ENCODE results near the gene PHACTR4.

The PHACTR4 gene

DNA sequence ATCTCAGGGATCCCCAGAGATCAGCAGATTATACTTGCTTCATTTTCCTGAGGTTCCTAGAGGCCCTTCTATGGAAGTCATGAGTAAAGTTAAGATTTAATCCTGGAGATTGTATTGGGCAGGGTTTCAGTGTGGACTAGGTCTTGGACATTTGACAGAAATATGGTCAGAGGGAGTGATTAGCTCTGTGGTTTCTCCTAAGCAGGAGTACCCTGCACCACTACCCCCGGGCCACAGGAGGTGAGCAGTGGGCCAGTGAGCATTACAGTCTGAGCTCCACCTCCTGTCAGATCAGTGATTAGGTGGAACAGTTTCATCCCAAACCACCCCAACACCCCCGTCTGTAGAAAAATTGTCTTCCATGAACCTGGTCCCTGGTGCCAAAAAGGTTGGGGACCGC is 43.2 kb downstream of the PHACTR4 start:
- H3K27me3 ChIP-seq (ENCODE audit: insufficient read depth, low read length): no peaks in the 10 kb centered on the region
- peaks cover 10% of the 10 kb centered on the region; the same call in 1 of the 2 replicates for H3K4me1 ChIP-seq (ENCODE audit: insufficient read depth, low read length)
- H3K27ac ChIP-seq (ENCODE audit: low read length): no peak overlapping the region
- H3K9ac ChIP-seq (ENCODE audit: low read depth, low read length): no peak overlapping the region
- peaks cover 8% of the 10 kb centered on the region for H3K36me3 ChIP-seq (ENCODE audit: insufficient read depth, low read depth, low read length)
- H3K9me3 ChIP-seq (ENCODE audit: insufficient read depth, low read depth, low read length): no peaks in the 10 kb centered on the region
- no peak overlapping the region for H3K4me3 ChIP-seq (ENCODE audit: low read length)

DNA sequence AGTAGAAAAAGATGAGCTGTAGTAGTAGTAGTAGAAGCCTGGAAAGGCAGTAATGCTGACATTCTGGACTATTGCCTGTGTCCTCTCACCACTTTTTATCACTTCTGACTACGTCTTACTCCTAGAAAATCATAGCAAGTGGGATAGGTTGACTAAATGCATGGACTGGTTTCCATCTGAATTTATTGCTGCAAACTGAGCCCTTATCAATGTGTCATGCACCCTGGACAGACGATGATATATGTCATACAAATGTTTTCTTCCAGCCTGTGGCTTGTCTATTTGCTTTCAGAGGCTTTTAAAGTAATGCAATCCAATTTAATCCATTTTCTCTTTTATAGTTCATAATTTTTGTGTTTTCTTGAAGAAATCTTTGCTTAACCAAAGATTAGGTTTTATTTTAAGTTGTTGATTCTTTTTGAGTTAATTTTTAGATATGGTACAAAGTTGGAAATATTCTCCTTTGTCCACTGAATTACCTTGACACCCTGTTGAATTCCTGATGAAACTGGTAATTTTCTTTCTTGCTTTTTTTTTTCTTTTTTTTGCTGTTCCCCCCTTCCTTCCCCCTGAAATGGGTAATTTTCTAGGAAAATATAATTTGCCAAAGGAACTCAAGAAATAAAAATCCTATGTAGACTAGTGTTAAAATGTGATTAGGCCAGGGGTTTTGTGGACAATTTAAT is 47.1 kb downstream of the PHACTR4 start:
- 0 out of 2 replicates have a peak, but pooled peaks cover 4% of the 10 kb centered on the region for H3K4me1 ChIP-seq (ENCODE audit: insufficient read depth, low read length)
- H3K4me3 ChIP-seq (ENCODE audit: low read length): no peak overlapping the region
- peaks cover 5% of the 10 kb centered on the region; the same call in 1 of the 2 replicates for H3K36me3 ChIP-seq (ENCODE audit: insufficient read depth, low read depth, low read length)
- H3K27me3 ChIP-seq (ENCODE audit: insufficient read depth, low read length): no peaks in the 10 kb centered on the region
- no peak overlapping the region for H3K9ac ChIP-seq (ENCODE audit: low read depth, low read length)
- H3K27ac ChIP-seq (ENCODE audit: low read length): no peak overlapping the region
- no peaks in the 10 kb centered on the region for H3K9me3 ChIP-seq (ENCODE audit: insufficient read depth, low read depth, low read length)

DNA sequence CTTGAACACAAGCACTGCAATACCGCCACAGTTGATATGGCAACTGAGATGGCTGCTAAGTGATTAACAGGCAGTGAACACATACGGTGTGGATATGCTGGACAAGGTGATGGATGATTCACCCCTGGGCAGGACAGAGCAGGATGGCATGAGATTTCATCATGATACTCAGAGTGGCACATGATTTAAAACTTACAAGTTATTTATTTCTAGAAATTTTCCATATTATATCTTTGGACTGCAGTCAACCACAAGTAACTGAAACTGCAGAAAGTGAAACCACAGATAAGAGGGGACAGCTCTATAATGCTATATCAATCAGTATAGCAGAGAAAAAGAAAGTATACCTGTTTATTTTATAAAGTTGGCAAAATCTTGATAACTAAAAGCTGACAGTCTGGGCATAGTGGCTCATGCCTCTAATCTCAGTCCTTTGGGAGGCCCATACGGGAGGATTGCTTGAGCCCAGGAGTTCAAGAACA is 47.9 kb downstream of the PHACTR4 start:
- Histone ChIP-seq H3K27me3 (ENCODE audit: insufficient read depth, low read length) (no peaks in the 10 kb centered on the region), H3K9ac (ENCODE audit: low read depth, low read length) (no peak overlapping the region), H3K9me3 (ENCODE audit: insufficient read depth, low read depth, low read length) (no peaks in the 10 kb centered on the region), H3K27ac (ENCODE audit: low read length) (no peak overlapping the region), H3K4me1 (ENCODE audit: insufficient read depth, low read length) (0 out of 2 replicates have a peak, but pooled peaks cover 4% of the 10 kb centered on the region), H3K4me3 (ENCODE audit: low read length) (no peak overlapping the region), H3K36me3 (ENCODE audit: insufficient read depth, low read depth, low read length) (0 out of 2 replicates have a peak, but pooled peaks cover 2% of the 10 kb centered on the region)

DNA sequence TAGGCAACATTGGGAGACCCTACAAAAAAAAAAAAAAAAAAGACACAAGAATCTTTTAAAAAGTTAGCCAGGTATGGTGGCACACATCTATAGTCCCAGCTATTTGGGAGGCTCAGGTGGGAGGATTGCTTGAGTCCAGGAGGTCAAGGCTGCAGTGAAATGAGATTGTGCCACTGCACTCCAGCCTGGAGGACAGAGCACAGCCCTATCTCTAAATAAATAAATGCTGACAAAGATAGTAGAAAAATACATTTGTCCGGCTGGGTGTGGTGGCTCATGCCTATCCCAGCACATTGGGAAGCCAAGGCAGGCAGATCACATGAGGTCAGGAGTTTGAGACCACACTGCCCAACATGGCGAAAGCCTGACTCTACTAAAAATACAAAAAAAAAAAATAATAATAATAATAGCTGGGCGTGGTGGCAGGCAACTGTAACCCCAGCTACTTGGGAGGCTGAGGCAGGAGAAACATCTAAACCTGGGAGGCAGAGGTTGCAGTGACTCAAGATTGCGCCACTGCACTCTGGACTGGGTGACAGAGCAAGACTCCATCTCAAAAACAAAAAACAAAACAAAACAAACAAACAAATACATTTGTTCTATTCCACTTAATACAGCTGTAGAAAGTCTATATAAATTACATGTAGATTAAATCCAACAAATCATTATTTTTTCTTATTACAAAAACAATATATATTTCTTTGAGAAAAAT is 48.5 kb downstream of the PHACTR4 start:
- Histone ChIP-seq H3K27ac (ENCODE audit: low read length) (no peak overlapping the region), H3K9ac (ENCODE audit: low read depth, low read length) (no peak overlapping the region), H3K9me3 (ENCODE audit: insufficient read depth, low read depth, low read length) (no peaks in the 10 kb centered on the region), H3K27me3 (ENCODE audit: insufficient read depth, low read length) (no peaks in the 10 kb centered on the region), H3K4me3 (ENCODE audit: low read length) (no peak overlapping the region), H3K4me1 (ENCODE audit: insufficient read depth, low read length) (0 out of 2 replicates have a peak, but pooled peaks cover 4% of the 10 kb centered on the region), H3K36me3 (ENCODE audit: insufficient read depth, low read depth, low read length) (no peaks in the 10 kb centered on the region)

DNA sequence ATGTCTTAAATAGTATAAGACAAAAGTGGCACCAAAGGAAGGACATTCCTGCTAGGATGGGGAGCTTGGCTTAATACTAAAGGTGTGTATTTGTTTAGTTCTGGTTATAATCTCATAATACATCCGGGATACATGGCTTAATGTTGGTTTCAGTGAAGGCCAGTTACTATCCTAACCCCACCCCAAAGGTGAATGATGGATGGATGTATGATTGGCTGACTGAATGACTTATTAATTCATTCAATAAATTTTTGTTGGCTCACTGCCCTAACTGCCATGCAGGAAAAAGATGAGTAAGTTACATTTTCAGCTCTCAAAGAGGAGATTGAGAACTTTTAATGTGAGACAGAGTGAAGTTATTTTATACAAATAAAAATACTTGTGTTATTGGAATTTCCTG is 52.2 kb downstream of the PHACTR4 start:
- no peaks in the 10 kb centered on the region for H3K9me3 ChIP-seq (ENCODE audit: insufficient read depth, low read depth, low read length)
- H3K27ac ChIP-seq (ENCODE audit: low read length): no peak overlapping the region
- no peak overlapping the region for H3K9ac ChIP-seq (ENCODE audit: low read depth, low read length)
- H3K27me3 ChIP-seq (ENCODE audit: insufficient read depth, low read length): no peaks in the 10 kb centered on the region
- H3K36me3 ChIP-seq (ENCODE audit: insufficient read depth, low read depth, low read length): no peaks in the 10 kb centered on the region
- H3K4me1 ChIP-seq (ENCODE audit: insufficient read depth, low read length): no peaks in the 10 kb centered on the region
- H3K4me3 ChIP-seq (ENCODE audit: low read length): no peak overlapping the region

DNA sequence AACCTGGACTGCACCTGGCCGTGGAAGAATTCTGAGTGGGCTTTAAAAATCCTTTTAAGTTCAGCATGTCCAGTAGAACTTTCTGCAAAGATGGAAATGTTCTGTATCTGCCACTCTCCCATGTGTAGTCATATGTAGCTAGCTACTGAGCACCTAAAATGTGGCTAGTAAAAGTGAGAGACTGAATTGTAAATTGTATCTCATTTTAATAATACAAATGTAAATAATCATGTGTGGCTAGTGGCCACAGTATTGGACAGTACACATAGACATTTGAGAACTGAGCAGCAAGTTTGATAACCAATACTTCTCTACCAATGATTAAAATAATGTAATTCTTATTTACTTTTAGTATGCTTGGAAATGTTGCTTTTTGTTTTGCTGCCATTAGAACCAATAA is 57.3 kb downstream of the PHACTR4 start:
- Histone ChIP-seq H3K4me1 (ENCODE audit: insufficient read depth, low read length) (no peaks in the 10 kb centered on the region), H3K4me3 (ENCODE audit: low read length) (no peak overlapping the region), H3K27me3 (ENCODE audit: insufficient read depth, low read length) (no peaks in the 10 kb centered on the region), H3K27ac (ENCODE audit: low read length) (no peak overlapping the region), H3K9me3 (ENCODE audit: insufficient read depth, low read depth, low read length) (no peaks in the 10 kb centered on the region), H3K9ac (ENCODE audit: low read depth, low read length) (no peak overlapping the region), H3K36me3 (ENCODE audit: insufficient read depth, low read depth, low read length) (no peaks in the 10 kb centered on the region; the same call in 1 of the 2 replicates)

DNA sequence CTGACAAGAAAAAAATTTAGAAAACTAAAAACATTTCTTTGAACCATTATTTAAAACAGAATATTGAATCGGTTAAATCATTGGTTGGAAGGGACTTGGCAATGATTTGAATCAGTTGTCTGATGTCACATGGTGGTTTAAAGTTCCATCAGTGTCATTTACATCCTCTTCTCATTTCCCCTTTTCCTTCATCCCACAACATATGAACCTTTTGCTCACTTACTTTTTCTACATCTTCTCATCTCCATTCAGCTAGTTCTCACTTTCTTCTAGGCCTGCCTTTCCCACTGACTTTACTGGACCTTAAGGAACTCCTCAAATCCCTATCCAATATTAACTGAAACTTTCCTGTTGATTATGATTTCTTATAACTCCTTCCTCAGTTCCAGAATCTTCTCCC is 58.5 kb downstream of the PHACTR4 start:
- Histone ChIP-seq H3K36me3 (ENCODE audit: insufficient read depth, low read depth, low read length) (no peaks in the 10 kb centered on the region; the same call in 1 of the 2 replicates), H3K4me1 (ENCODE audit: insufficient read depth, low read length) (no peaks in the 10 kb centered on the region), H3K9ac (ENCODE audit: low read depth, low read length) (no peak overlapping the region), H3K27ac (ENCODE audit: low read length) (no peak overlapping the region), H3K9me3 (ENCODE audit: insufficient read depth, low read depth, low read length) (no peaks in the 10 kb centered on the region), H3K27me3 (ENCODE audit: insufficient read depth, low read length) (no peaks in the 10 kb centered on the region), H3K4me3 (ENCODE audit: low read length) (no peak overlapping the region)

DNA sequence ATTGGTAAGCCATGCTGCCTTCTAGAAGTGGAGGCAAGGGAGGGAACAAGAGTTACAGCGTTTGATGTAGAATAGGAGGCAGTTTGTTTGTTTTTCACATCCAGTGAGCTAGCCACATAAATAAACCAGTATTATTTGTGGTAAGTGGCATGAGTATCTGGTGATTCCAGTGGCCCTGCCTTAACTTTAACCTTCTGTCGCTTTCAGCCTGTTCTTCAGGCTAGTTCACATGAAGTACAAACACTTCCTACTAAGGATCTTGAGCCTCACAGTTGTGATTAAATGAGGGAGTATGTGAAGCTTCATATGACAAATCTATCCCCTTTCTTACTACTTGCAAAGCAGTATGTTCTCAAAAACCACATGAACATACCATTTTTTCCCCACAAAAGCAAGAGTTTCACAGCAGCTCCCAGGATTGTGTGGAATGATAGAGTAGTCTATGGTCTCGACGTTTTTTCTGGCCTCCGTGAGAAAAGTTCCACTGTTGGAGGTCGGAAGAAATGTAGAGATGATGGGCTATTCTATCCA is 59.5 kb downstream of the PHACTR4 start:
- Histone ChIP-seq H3K4me3 (ENCODE audit: low read length) (no peak overlapping the region), H3K27ac (ENCODE audit: low read length) (no peak overlapping the region), H3K4me1 (ENCODE audit: insufficient read depth, low read length) (no peaks in the 10 kb centered on the region), H3K9me3 (ENCODE audit: insufficient read depth, low read depth, low read length) (no peaks in the 10 kb centered on the region), H3K36me3 (ENCODE audit: insufficient read depth, low read depth, low read length) (no peaks in the 10 kb centered on the region; the same call in 1 of the 2 replicates), H3K9ac (ENCODE audit: low read depth, low read length) (no peak overlapping the region; the same call in 1 of the 2 replicates), H3K27me3 (ENCODE audit: insufficient read depth, low read length) (no peaks in the 10 kb centered on the region)

DNA sequence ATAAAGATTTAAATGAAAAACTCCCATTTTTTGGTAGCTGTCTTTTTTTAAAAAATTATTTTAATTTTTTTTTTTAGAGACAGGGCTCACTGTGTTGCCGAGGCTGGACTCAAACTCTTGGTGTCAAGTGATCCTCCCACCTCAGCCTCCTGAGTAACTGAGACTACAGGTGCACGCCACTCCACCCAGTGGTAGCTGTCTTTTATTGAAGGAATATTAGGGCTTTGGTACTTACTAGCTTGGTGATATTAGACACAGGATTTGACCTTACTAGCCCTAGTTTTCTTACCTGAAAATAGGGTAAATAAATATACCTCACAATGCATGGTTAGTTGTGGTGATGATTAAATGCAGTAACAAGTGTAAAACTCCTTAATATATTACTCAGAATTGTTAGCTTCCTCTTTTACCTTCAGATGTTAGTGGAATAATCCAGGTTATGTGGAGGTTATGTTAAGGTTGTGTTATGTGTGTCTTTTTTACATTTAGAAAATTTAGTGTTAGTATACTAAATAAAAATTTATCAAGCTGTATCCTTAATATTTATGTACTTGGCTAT is 66.8 kb downstream of the PHACTR4 start:
- H3K4me1 ChIP-seq (ENCODE audit: insufficient read depth, low read length): peaks cover 8% of the 10 kb centered on the region; the same call in 1 of the 2 replicates
- H3K9ac ChIP-seq (ENCODE audit: low read depth, low read length): no peak overlapping the region
- no peaks in the 10 kb centered on the region for H3K36me3 ChIP-seq (ENCODE audit: insufficient read depth, low read depth, low read length)
- H3K4me3 ChIP-seq (ENCODE audit: low read length): no peak overlapping the region
- no peaks in the 10 kb centered on the region for H3K27me3 ChIP-seq (ENCODE audit: insufficient read depth, low read length)
- no peak overlapping the region for H3K27ac ChIP-seq (ENCODE audit: low read length)
- H3K9me3 ChIP-seq (ENCODE audit: insufficient read depth, low read depth, low read length): no peaks in the 10 kb centered on the region

DNA sequence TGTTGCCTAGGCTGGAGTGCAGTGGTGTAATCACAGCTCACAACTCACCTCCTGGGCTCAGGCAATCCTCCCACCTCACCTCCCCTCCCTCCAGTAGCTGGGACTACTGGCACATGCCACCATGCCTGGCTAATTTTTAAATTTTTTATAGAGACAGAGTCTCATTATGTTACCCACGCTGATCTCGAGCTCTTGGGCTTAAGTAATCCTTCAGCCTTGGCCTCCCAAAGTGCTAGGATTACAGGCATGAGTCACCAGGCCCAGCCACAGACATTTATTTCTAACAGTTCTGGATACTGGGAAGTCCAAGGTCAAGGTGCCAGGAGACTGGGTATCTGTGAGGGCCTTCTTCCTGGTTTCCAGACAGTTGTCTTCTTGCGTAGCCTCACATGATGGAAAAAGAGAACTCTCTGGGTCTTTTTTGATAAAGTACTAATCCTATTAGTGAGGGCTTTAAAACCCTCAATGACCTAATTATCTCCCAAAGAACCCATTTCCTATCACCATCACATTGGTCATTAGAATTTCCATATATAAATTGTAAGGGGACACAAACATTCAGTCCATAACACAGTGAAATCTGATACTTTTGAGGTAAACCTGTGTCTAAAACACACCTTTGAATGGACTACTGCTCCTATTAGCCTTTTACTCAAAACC is 67.9 kb downstream of the PHACTR4 start:
- no peaks in the 10 kb centered on the region for H3K36me3 ChIP-seq (ENCODE audit: insufficient read depth, low read depth, low read length)
- peak overlapping the region; percentile 10; the same call in 1 of the 2 replicates for H3K9ac ChIP-seq (ENCODE audit: low read depth, low read length)
- peaks cover 8% of the 10 kb centered on the region; the same call in 1 of the 2 replicates for H3K4me1 ChIP-seq (ENCODE audit: insufficient read depth, low read length)
- no peaks in the 10 kb centered on the region for H3K9me3 ChIP-seq (ENCODE audit: insufficient read depth, low read depth, low read length)
- H3K4me3 ChIP-seq (ENCODE audit: low read length): no peak overlapping the region
- no peak overlapping the region for H3K27ac ChIP-seq (ENCODE audit: low read length)
- H3K27me3 ChIP-seq (ENCODE audit: insufficient read depth, low read length): no peaks in the 10 kb centered on the region

Measured in iPS-20b (cell line).